LNCaP clone FGC (cell line): ENCODE results near the gene LDLRAD3.

ENCODE experiments used
- DNase-seq: peaks from one replicate; pipeline ENCODE4 v3.0.0-alpha.2; 2011; ENCODE audit warnings: low read depth
- H3K4me3 ChIP-seq: 2 replicates; pipeline ENCODE4 v1.5.1; 2011; ENCODE audit warnings: mild to moderate bottlenecking, low read depth, low read length, control low read depth
- CTCF ChIP-seq: IDR thresholded peaks from 2 replicates; pipeline ENCODE4 v1.5.1; 2012; ENCODE audit warnings: mild to moderate bottlenecking; ENCODE audit not compliant: control insufficient read depth, insufficient read depth; ENCODE audit errors: extremely low read depth

Gene LDLRAD3

DNA sequence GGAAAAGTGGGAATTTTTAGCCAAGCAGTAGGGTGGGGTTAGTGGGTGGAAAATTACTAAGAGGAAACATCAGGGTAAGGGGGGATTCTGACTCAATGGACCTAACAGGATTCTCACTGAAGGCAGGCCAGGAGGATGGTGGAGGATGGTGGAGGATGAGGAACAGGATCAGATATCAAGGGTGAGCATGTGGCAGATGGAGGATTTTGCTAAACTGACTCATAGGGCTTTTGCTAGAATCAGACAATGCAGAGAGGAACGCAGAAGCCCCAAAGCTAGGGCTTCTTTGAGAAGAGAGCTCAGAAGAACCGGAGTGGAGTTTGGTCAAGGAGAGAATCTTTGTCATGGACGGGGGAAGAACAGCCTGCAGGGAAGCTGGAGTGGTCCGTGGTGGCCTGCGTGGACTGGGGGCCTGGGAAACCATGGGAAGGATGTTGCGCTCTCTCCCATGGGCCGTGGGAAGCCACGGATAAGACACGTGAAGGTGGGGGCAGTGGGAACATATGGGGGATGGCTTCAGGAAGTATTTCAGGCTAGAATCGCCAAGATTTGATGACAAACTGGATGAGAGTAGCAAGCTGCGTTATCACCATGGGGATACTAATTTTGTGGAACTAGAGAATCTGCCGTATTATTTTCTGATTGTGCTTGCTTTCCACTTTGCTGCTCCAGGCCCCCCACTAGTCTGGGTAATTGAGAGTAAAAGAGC, 165.2 kb downstream of the LDLRAD3 start:
- TF ChIP-seq CTCF, result no peak
- no peak for DNase-seq
- H3K4me3 ChIP-seq, result no peak overlapping the region

DNA sequence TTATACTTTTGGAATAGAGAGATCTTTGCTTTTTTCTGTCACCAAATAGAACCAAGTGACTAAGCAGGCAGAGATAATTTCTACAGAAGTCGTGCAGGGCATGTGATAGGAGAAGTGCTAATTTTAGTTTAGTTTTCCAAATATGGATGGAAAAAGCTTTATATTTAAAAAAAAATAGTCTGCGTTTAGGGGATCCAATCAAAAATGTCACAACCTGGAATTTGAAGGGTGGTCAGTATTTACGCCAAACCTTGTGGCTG, 165.7 kb downstream of the LDLRAD3 start:
- no peak for DNase-seq
- H3K4me3 ChIP-seq, result no peak overlapping the region
- no peak for TF ChIP-seq CTCF

GRCh38 chr11:36109850-36110606, 166.2 kb downstream of the LDLRAD3 start:
- no peak for TF ChIP-seq CTCF
- H3K4me3 ChIP-seq, result no peak overlapping the region
- DNase-seq, result no peak

GRCh38 chr11:36110668-36111410, 167.0 kb downstream of the LDLRAD3 start:
- no peak for DNase-seq
- no peak overlapping the region for H3K4me3 ChIP-seq
- TF ChIP-seq CTCF, result no peak

DNA sequence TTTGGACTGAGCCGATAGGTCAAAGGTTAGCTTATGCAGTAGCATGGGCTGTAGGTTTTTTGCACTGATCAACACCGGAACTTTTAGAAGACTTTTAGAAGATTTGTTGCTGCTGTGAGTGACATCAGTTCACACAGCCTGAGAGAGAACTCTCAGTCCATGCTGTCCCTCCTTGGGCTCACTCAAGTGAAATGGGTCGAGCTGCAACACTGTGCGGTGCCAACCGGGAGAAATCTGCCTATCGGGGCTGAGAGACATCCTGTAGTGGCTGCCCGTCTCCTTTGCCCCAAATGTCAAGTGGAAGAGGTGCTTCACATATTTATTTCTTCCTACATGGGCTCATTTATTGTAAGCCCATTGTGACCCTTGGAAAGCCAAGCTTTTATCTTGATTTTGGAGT, 170.2 kb downstream of the LDLRAD3 start:
- no peak overlapping the region for H3K4me3 ChIP-seq
- no peak for DNase-seq
- TF ChIP-seq CTCF, result no peak

GRCh38 chr11:36115378-36115801, 171.5 kb downstream of the LDLRAD3 start:
- TF ChIP-seq CTCF, result no peak
- no peak overlapping the region for H3K4me3 ChIP-seq
- DNase-seq, result no peak
